SK-N-MC (cell line): ENCODE measurements around the gene ST3GAL4.

Experiments used
- EZH2 ChIP-seq: fragments of 200-600 bp; sonication (generic); IDR thresholded peaks from one replicate; pipeline ENCODE4 v1.6.1; 2017; ENCODE audit warnings: antibody characterized with exemption
- FOXP2 ChIP-seq: optimal IDR thresholded peaks from 2 replicates; pipeline ENCODE3; 2011; ENCODE audit warnings: mild to moderate bottlenecking, moderate library complexity; ENCODE audit not compliant: insufficient read depth; ENCODE audit errors: extremely low read length, control extremely low read depth
- POLR2AphosphoS5 ChIP-seq: IDR thresholded peaks from 2 replicates; pipeline ENCODE4 v1.6.1; 2012; ENCODE audit warnings: mild to moderate bottlenecking, low read depth, low read length, borderline replicate concordance

- TF ChIP-seq POLR2AphosphoS5 (no peak), EZH2 (no peak), FOXP2 (no peak)
Observed at GRCh38 chr11:126393143-126393542, 37.7 kb downstream of the ST3GAL4 start.
